Measurements from ENCODE around the gene GRIA1. TPM values are rescaled to one million over a fixed set of nuclear protein-coding genes. Genes with fewer than 3 reads are reported as not detected.

The GRIA1 gene
- total and polyA plus RNA-seq, 2 donors (not counting 1 experiment from before 2014, with no cell fraction given): not detected

DNA sequence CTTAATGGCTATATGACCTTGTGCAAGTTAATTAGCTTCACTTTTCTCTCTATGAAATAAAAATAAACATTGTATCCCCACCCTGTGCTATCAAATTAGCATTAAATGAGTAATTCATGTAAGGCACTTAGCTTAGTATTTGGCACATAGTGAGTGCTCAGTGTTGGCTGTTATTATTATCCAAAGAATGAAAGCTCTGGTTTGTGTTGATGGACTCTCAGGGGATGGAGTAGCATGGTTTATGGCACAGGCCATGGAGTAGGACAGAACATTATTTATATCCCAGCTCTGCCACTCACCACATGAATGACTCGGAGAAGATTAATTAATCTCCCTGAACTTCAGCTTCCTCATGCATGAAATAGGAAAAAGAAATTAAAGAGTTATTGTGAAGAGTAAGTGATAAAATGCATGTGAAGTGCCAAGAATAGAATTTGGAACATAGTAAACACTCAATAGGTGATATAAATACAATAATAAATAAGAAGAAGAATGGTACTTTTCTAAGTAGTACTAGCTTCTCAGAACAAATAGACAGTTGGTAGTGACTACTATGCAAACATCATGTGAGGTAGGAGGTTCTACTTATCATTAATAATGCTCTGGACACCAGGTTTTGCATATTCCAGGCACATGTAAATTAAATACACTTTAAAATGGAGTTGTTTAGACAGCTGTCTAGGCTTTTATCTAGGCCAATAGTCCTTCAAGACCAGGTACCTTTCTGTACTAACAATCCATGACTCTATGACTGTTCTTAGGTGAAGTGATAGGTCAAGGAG, 146.4 kb downstream of the GRIA1 start:
- Mint-ChIP-seq H3K27me3 (peaks cover 3% of the 10 kb centered on the region), H3K9me3 (ENCODE audit: insufficient read depth) (no peaks in the 10 kb centered on the region), H3K27ac (no peak overlapping the region), H3K4me1 (no peaks in the 10 kb centered on the region), H3K4me3 (no peak overlapping the region)
- H3K79me2 ChIP-seq (ENCODE audit: control insufficient read depth, insufficient read depth, low read length): no peaks in the 10 kb centered on the region
- intact Hi-C loops (cut with micrococcal nuclease): no loop called here
- H3K4me1 ChIP-seq (ENCODE audit: control insufficient read depth in 2 of 2, insufficient read depth in 2 of 2, low read length in 2 of 2): no peaks in the 10 kb centered on the region
- TF ChIP-seq EZH2 (IDR thresholded peaks at IDR 0.05; ENCODE audit: borderline replicate concordance, insufficient read depth, low read depth, low read length, poor library complexity, severe bottlenecking) (no peak), CTCF (IDR thresholded peaks at IDR 0.05) (no peak)
- no CpG with 5 or more reads among the region's 1 CpG for WGBS (ENCODE audit: insufficient coverage)
- H4K20me1 ChIP-seq (ENCODE audit: control insufficient read depth, insufficient read depth, low read length, poor library complexity, severe bottlenecking): no peaks in the 10 kb centered on the region
- DNase-seq (no peak), ATAC-seq (ENCODE audit: low read depth) (no peak)
- ChIA-PET POLR2A (no interaction called here), CTCF (no interaction called here)
- no peak overlapping the region for H3K27ac ChIP-seq (ENCODE audit: low read length in 2 of 2)
- H3K4me3 ChIP-seq (ENCODE audit: control extremely low read depth in 1 of 5, extremely low read depth in 1 of 5, insufficient read depth in 1 of 5, low read depth in 2 of 5, low read length in 4 of 5): no peak overlapping the region
- no peaks in the 10 kb centered on the region for H3K36me3 ChIP-seq (replicated peaks in 1 of 2; ENCODE audit: control extremely low read depth in 1 of 2, control insufficient read depth in 1 of 2, extremely low read depth in 1 of 2, insufficient read depth in 2 of 2, low read length in 1 of 2)
- H3K9me3 ChIP-seq (ENCODE audit: control extremely low read depth in 1 of 3, control insufficient read depth in 2 of 3, insufficient read depth in 1 of 3, low read length in 2 of 3): no peaks in the 10 kb centered on the region
- no peak overlapping the region for H3K4me2 ChIP-seq (replicated peaks; ENCODE audit: low read depth, low read length, poor library complexity, severe bottlenecking)
- no peak overlapping the region for H2AFZ ChIP-seq (ENCODE audit: insufficient read depth, low read depth, low read length, poor library complexity, severe bottlenecking)
- no peaks in the 10 kb centered on the region for H3K27me3 ChIP-seq (replicated peaks in 1 of 4; ENCODE audit: control extremely low read depth in 1 of 4, control insufficient read depth in 3 of 4, insufficient read depth in 4 of 4, low read length in 3 of 4)
- H3K9ac ChIP-seq (ENCODE audit: low read length): no peak overlapping the region

DNA sequence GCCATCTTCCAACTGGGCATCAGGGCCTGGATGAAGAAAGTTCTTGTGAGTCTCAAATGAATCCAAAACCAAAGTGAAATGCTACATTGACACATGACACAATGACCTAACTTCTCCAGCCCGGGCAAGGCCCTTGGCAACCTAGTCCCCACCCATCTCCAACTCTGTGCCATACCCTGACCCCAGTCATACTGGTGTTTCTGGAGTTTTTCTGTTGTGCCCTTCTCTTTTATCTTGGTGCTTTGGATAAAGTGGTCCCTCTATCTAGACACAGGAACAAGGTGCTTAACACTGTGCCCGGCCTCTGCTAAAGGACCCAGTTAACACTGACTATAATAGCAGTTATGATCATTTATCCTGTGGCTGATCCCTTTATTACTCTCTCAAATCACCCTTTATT, 149.8 kb downstream of the GRIA1 start:
- H4K20me1 ChIP-seq (ENCODE audit: control insufficient read depth, insufficient read depth, low read length, poor library complexity, severe bottlenecking): no peaks in the 10 kb centered on the region
- no peaks in the 10 kb centered on the region for H3K9me3 ChIP-seq (ENCODE audit: control extremely low read depth in 1 of 3, control insufficient read depth in 2 of 3, insufficient read depth in 1 of 3, low read length in 2 of 3)
- H3K36me3 ChIP-seq (replicated peaks in 1 of 2; ENCODE audit: control extremely low read depth in 1 of 2, control insufficient read depth in 1 of 2, extremely low read depth in 1 of 2, insufficient read depth in 2 of 2, low read length in 1 of 2): no peaks in the 10 kb centered on the region
- H3K4me3 Mint-ChIP-seq: no peak overlapping the region
- H3K9me3 Mint-ChIP-seq (ENCODE audit: insufficient read depth): no peaks in the 10 kb centered on the region
- H3K27me3 ChIP-seq (replicated peaks in 1 of 4; ENCODE audit: control extremely low read depth in 1 of 4, control insufficient read depth in 3 of 4, insufficient read depth in 4 of 4, low read length in 3 of 4): no peaks in the 10 kb centered on the region
- H3K9ac ChIP-seq (ENCODE audit: low read length): no peak overlapping the region
- intact Hi-C loops (cut with micrococcal nuclease): no loop called here
- WGBS (ENCODE audit: insufficient coverage): no CpG with 5 or more reads among the region's 2 CpGs
- no peak for TF ChIP-seq EZH2 (IDR thresholded peaks at IDR 0.05; ENCODE audit: borderline replicate concordance, insufficient read depth, low read depth, low read length, poor library complexity, severe bottlenecking)
- TF ChIP-seq CTCF (IDR thresholded peaks at IDR 0.05): no peak
- no peak overlapping the region for H3K4me2 ChIP-seq (replicated peaks; ENCODE audit: low read depth, low read length, poor library complexity, severe bottlenecking)
- no peaks in the 10 kb centered on the region for H3K79me2 ChIP-seq (ENCODE audit: control insufficient read depth, insufficient read depth, low read length)
- POLR2A ChIA-PET: no interaction called here
- H3K4me1 ChIP-seq (ENCODE audit: control insufficient read depth in 2 of 2, insufficient read depth in 2 of 2, low read length in 2 of 2): no peaks in the 10 kb centered on the region
- ATAC-seq (ENCODE audit: low read depth) (no peak), DNase-seq (no peak)
- no peak overlapping the region for H3K27ac Mint-ChIP-seq
- H2AFZ ChIP-seq (ENCODE audit: insufficient read depth, low read depth, low read length, poor library complexity, severe bottlenecking): no peak overlapping the region
- no peak overlapping the region for H3K27ac ChIP-seq (ENCODE audit: low read length in 2 of 2)
- no peak overlapping the region for H3K4me3 ChIP-seq (ENCODE audit: control extremely low read depth in 1 of 5, extremely low read depth in 1 of 5, insufficient read depth in 1 of 5, low read depth in 2 of 5, low read length in 4 of 5)
- peaks cover 3% of the 10 kb centered on the region for H3K27me3 Mint-ChIP-seq
- H3K4me1 Mint-ChIP-seq: no peaks in the 10 kb centered on the region
- CTCF ChIA-PET: no interaction called here

Data from B cell (primary cell).